Stimulated activated naive CD8-positive, alpha-beta T cell treated with anti-CD3 and anti-CD28 coated beads, Interleukin-15, Interleukin-2, amounts not matched to agents 100 ng/mL and 50 ng/mL, for 24 hours (primary cell): Measurements from ENCODE around the gene PRSS2.
"Not testable (repeated sequence)": the region's sequence is repeated elsewhere in the genome, so short reads cannot be mapped to it uniquely, and the experiment has no call there.

Source experiments
- H3K27ac Mint-ChIP-seq: one replicate; pipeline ENCODE4 v1.8.0; 2021; ENCODE audit warnings: mild to moderate bottlenecking, mixed read lengths
- H3K27me3 Mint-ChIP-seq: one replicate; pipeline ENCODE4 v1.8.0; 2021; ENCODE audit warnings: mixed read lengths
- H3K36me3 Mint-ChIP-seq: one replicate; pipeline ENCODE4 v1.8.0; 2021; ENCODE audit warnings: low read depth, mixed read lengths
- H3K4me1 Mint-ChIP-seq: one replicate; pipeline ENCODE4 v1.8.0; 2021; ENCODE audit warnings: low read depth, mixed read lengths
- H3K4me3 Mint-ChIP-seq: one replicate; pipeline ENCODE4 v1.8.0; 2021; ENCODE audit warnings: mild to moderate bottlenecking, mixed read lengths
- H3K9me3 Mint-ChIP-seq: one replicate; pipeline ENCODE4 v1.8.0; 2021; ENCODE audit warnings: mixed read lengths

PRSS2 gene

GRCh38 chr7:142773230-142773629 lies 2.5 kb downstream of the PRSS2 start:
- no peaks in the 10 kb centered on the region for H3K36me3 Mint-ChIP-seq
- H3K4me3 Mint-ChIP-seq: no peak overlapping the region
- no peaks in the 10 kb centered on the region for H3K9me3 Mint-ChIP-seq
- H3K27me3 Mint-ChIP-seq: no peaks in the 10 kb centered on the region
- no peak overlapping the region for H3K27ac Mint-ChIP-seq
- peaks cover 11% of the 10 kb centered on the region for H3K4me1 Mint-ChIP-seq

GRCh38 chr7:142773937-142774744 lies 3.4 kb downstream of the PRSS2 start:
- no peaks in the 10 kb centered on the region for H3K27me3 Mint-ChIP-seq
- no peak overlapping the region for H3K27ac Mint-ChIP-seq
- H3K4me3 Mint-ChIP-seq: no peak overlapping the region
- H3K4me1 Mint-ChIP-seq: peaks cover 11% of the 10 kb centered on the region
- H3K36me3 Mint-ChIP-seq: no peaks in the 10 kb centered on the region
- H3K9me3 Mint-ChIP-seq: no peaks in the 10 kb centered on the region

DNA sequence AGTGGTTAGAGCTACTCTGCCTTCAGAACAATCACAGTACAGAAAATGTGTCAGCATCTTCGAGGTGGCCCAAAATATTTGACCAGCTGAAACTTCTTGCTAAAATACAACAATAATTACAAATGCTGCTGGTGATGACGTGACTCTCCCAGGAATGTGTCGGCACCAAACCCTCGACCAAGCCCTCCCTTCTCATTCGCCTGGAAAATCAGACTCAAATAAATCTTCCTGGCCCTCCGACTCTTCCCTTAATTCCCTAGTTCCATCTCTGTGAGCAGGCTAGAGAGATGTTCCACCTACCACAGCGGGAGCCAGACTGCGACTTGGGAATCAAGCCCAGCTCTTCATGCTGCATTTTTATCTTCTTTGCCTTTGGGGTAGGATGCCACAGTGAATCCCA lies 4.1 kb downstream of the PRSS2 start:
- H3K4me1 Mint-ChIP-seq: peaks cover 11% of the 10 kb centered on the region
- H3K36me3 Mint-ChIP-seq: no peaks in the 10 kb centered on the region
- H3K27ac Mint-ChIP-seq: no peak overlapping the region
- no peaks in the 10 kb centered on the region for H3K27me3 Mint-ChIP-seq
- no peak overlapping the region for H3K4me3 Mint-ChIP-seq
- H3K9me3 Mint-ChIP-seq: no peaks in the 10 kb centered on the region

DNA sequence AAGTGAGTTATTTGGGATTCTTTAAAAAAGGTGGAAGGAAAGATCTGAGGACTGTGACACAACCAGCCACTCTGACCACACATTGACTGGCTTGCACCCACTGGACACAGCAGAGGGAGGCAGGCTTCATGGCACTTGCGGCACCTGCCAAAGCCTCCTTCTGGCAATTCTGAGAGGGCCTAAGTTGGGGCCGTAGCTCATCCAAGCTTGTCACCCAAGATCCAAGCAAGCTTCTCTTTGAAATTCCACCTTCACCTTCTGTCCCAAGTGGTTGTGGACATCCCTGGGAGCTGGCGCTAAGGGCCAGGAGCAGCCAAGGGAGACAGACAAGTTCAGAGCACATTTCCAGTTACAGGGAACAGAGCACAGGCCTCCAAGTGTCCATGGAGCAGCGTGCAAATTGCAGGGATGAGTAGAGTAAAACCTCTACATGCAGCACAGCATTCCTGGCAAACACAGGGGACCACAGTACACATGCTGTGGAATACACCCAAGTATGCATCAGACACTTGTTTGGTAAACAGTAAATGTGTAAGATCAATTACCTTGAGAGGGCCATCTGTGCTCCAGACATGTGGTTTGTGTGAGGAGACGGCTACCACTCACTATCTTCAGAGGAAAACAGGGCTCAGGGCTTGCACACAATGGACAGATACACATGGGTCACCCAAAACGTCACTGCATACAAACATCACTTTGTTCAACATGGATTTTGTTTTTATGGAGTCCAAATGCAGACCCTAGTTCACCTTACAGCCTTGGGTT lies 4.8 kb downstream of the PRSS2 start:
- H3K9me3 Mint-ChIP-seq, H3K36me3 Mint-ChIP-seq, H3K4me3 Mint-ChIP-seq, H3K4me1 Mint-ChIP-seq, H3K27ac Mint-ChIP-seq, H3K27me3 Mint-ChIP-seq: not testable (repeated sequence)

- Mint-ChIP-seq H3K4me1 (no peaks in the 10 kb centered on the region), H3K27me3 (no peaks in the 10 kb centered on the region), H3K27ac (no peak overlapping the region), H3K9me3 (no peaks in the 10 kb centered on the region), H3K36me3 (no peaks in the 10 kb centered on the region), H3K4me3 (no peak overlapping the region)
These were observed 5.6 kb downstream of the PRSS2 start for GRCh38 chr7:142776206-142776844.

DNA sequence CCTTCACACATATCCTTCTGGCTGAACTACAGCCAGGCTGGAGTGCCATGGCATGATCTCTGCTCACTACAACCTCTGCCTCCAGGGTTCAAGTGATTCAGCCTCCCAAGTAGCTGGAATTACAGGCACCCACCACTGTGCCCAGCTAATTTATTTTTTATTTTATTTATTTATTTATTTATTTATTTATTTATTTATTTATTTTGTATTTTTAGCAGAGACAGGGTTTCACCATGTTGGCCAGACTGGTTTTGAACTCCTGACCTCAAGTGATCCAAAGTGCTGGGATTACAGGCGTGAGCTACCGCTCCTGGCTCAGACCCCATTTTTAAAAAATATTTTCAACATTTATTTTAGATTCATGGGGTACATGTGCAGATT lies 6.1 kb downstream of the PRSS2 start:
- H3K27ac Mint-ChIP-seq, H3K36me3 Mint-ChIP-seq, H3K4me1 Mint-ChIP-seq, H3K4me3 Mint-ChIP-seq, H3K27me3 Mint-ChIP-seq, H3K9me3 Mint-ChIP-seq: not testable (repeated sequence)

DNA sequence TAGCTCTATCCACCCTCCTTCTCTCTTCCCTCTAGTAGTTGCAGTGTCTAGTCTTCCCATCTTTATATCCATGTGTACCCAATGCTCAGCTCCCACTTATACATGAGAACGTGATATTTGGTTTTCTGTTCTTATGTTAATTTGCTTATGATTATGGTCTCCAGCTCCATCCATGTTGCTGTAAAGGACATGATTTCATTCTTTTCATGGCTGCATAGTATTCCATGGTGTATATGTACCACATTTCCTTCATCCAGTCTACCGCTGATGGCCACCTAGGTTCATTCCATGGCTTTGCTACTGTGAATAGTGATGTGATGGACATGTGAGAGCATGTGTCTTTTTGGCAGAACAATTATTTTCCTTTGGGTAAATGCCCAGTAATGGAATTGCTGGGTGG lies 6.5 kb downstream of the PRSS2 start:
- no peak overlapping the region for H3K27ac Mint-ChIP-seq
- no peaks in the 10 kb centered on the region for H3K4me1 Mint-ChIP-seq
- no peak overlapping the region for H3K4me3 Mint-ChIP-seq
- no peaks in the 10 kb centered on the region for H3K36me3 Mint-ChIP-seq
- H3K9me3 Mint-ChIP-seq: no peaks in the 10 kb centered on the region
- no peaks in the 10 kb centered on the region for H3K27me3 Mint-ChIP-seq

- H3K9me3 Mint-ChIP-seq: no peaks in the 10 kb centered on the region
- H3K4me1 Mint-ChIP-seq: peaks cover 19% of the 10 kb centered on the region
- peak overlapping the region; percentile 87 for H3K27ac Mint-ChIP-seq
These were observed 12.4 kb downstream of the PRSS2 start for GRCh38 chr7:142782922-142783900.

GRCh38 chr7:142784096-142784495 lies 13.3 kb downstream of the PRSS2 start:
- Mint-ChIP-seq H3K4me3 (peak overlapping the region; percentile 30), H3K9me3 (no peaks in the 10 kb centered on the region), H3K27me3 (no peaks in the 10 kb centered on the region), H3K36me3 (peaks cover 19% of the 10 kb centered on the region), H3K4me1 (peaks cover 25% of the 10 kb centered on the region), H3K27ac (peak overlapping the region; percentile 87)

More at GRCh38 chr7:142782922-142783900, 12.4 kb downstream of the PRSS2 start:
- Mint-ChIP-seq H3K36me3 (peaks cover 10% of the 10 kb centered on the region), H3K4me3 (peak overlapping the region; percentile 80), H3K27me3 (no peaks in the 10 kb centered on the region)

- peak overlapping the region; percentile 14 for H3K4me3 Mint-ChIP-seq
- H3K27ac Mint-ChIP-seq: peak overlapping the region; percentile 53
- H3K4me1 Mint-ChIP-seq: peaks cover 28% of the 10 kb centered on the region
- H3K27me3 Mint-ChIP-seq: no peaks in the 10 kb centered on the region
- H3K9me3 Mint-ChIP-seq: no peaks in the 10 kb centered on the region
- peaks cover 25% of the 10 kb centered on the region for H3K36me3 Mint-ChIP-seq
These were observed 13.9 kb downstream of the PRSS2 start for GRCh38 chr7:142784716-142785115.

GRCh38 chr7:142785841-142786250 lies 15.1 kb downstream of the PRSS2 start:
- peak overlapping the region; percentile 75 for H3K4me3 Mint-ChIP-seq
- peaks cover 28% of the 10 kb centered on the region for H3K4me1 Mint-ChIP-seq
- H3K36me3 Mint-ChIP-seq: peaks cover 37% of the 10 kb centered on the region
- no peaks in the 10 kb centered on the region for H3K9me3 Mint-ChIP-seq
- H3K27me3 Mint-ChIP-seq: no peaks in the 10 kb centered on the region
- H3K27ac Mint-ChIP-seq: peak overlapping the region; percentile 86

DNA sequence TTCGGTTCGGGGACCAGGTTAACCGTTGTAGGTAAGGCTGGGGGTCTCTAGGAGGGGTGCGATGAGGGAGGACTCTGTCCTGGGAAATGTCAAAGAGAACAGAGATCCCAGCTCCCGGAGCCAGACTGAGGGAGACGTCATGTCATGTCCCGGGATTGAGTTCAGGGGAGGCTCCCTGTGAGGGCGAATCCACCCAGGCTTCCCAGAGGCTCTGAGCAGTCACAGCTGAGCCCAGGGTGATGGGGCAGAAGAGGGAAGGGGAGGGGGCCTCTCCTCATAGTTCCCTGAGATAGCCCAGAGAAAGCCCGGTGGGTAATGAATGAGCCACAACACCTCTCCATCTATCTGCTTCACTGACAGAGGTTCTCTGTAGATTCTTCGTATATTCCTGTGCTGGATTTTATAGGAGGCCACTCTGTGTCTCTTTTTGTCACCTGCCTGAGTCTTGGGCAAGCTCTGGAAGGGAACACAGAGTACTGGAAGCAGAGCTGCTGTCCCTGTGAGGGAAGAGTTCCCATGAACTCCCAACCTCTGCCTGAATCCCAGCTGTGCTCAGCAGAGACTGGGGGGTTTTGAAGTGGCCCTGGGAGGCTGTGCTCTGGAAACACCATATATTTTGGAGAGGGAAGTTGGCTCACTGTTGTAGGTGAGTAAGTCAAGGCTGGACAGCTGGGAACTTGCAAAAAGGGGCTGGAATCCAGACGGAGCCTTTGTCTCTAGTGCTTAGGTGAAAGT lies 16.4 kb downstream of the PRSS2 start:
- Mint-ChIP-seq H3K4me1 (peaks cover 35% of the 10 kb centered on the region), H3K27ac (peak overlapping the region; percentile 100), H3K27me3 (no peaks in the 10 kb centered on the region), H3K36me3 (peaks cover 46% of the 10 kb centered on the region), H3K9me3 (no peaks in the 10 kb centered on the region), H3K4me3 (peak overlapping the region; percentile 99)

GRCh38 chr7:142787783-142788182 lies 17.0 kb downstream of the PRSS2 start:
- peak overlapping the region; percentile 100 for H3K27ac Mint-ChIP-seq
- H3K4me3 Mint-ChIP-seq: peak overlapping the region; percentile 99
- H3K36me3 Mint-ChIP-seq: peaks cover 52% of the 10 kb centered on the region
- H3K27me3 Mint-ChIP-seq: no peaks in the 10 kb centered on the region
- no peaks in the 10 kb centered on the region for H3K9me3 Mint-ChIP-seq
- H3K4me1 Mint-ChIP-seq: peaks cover 40% of the 10 kb centered on the region
